KBM-7 (cell line): ENCODE results near the gene FGF22.
A peak's percentile ranks its signal among the peaks of the same experiment; 100 is the strongest.
"Not testable (repeated sequence)": the region's sequence is repeated elsewhere in the genome, so short reads cannot be mapped to it uniquely, and the experiment has no call there.

Experiments used
- DNase-seq: peaks from one replicate; pipeline ENCODE4 v3.0.0-alpha.2; 2015
- in situ Hi-C: fragments of 300-500 bp; cut with MboI; formaldehyde crosslinking; loops from 2 replicates; pipeline ENCODE4 v1.14.3; 2020; ENCODE audit warnings: low sequenced_read_pairs, low pct_unique_long_range_greater_than_20kb, mixed read lengths

The FGF22 gene

GRCh38 chr19:652467-653389, 13.0 kb downstream of the FGF22 start:
- DNase-seq, result no peak
- in situ Hi-C loops, result no loop called here

- in situ Hi-C loops, result no loop called here
These were observed 13.7 kb downstream of the FGF22 start for GRCh38 chr19:653425-653824.

GRCh38 chr19:655691-656090, 16.0 kb downstream of the FGF22 start:
- in situ Hi-C loops, result no loop called here

More at GRCh38 chr19:653425-653824, 13.7 kb downstream of the FGF22 start:
- DNase-seq, result no peak

GRCh38 chr19:656751-657559, 17.3 kb downstream of the FGF22 start:
- in situ Hi-C loops, result no loop called here
- no peak for DNase-seq

More at GRCh38 chr19:655691-656090, 16.0 kb downstream of the FGF22 start:
- no peak for DNase-seq

- in situ Hi-C loops, result no loop called here
- no peak for DNase-seq
These were observed 17.9 kb downstream of the FGF22 start for GRCh38 chr19:657611-658010.

- in situ Hi-C loops, result no loop called here
These were observed 18.6 kb downstream of the FGF22 start for GRCh38 chr19:658059-658839.

GRCh38 chr19:658916-659839, 19.5 kb downstream of the FGF22 start:
- DNase-seq, result no peak
- in situ Hi-C loops, result no loop called here

More at GRCh38 chr19:658059-658839, 18.6 kb downstream of the FGF22 start:
- DNase-seq, result no peak

- no peak for DNase-seq
- in situ Hi-C loops, result no loop called here
These were observed 21.2 kb downstream of the FGF22 start for GRCh38 chr19:660793-661426.

- peak; percentile 64 for DNase-seq
- in situ Hi-C loops, result no loop called here
These were observed 21.9 kb downstream of the FGF22 start for GRCh38 chr19:661427-662196.

- peak; percentile 61 for DNase-seq
- in situ Hi-C loops, result no loop called here
These were observed 22.7 kb downstream of the FGF22 start for GRCh38 chr19:662207-662961.

GRCh38 chr19:662962-663681, 23.4 kb downstream of the FGF22 start, which contains the start of gene RNF126:
TSS of gene RNF126 (minus strand) at chr19:663214. CDS start at chr19:663121, 93 bp downstream.
- in situ Hi-C loops, result no loop called here
- peak; percentile 83 for DNase-seq

- no peak for DNase-seq
- in situ Hi-C loops, result no loop called here
These were observed 24.0 kb downstream of the FGF22 start for GRCh38 chr19:663682-664117.

- in situ Hi-C loops, result no loop called here
- peak; percentile 93 for DNase-seq
These were observed 25.3 kb downstream of the FGF22 start for GRCh38 chr19:664913-665443.

GRCh38 chr19:666985-667573, 27.4 kb downstream of the FGF22 start:
- in situ Hi-C loops, DNase-seq: not testable (repeated sequence)
